HG03575 (cell line): Measurements from ENCODE around the gene TUT4.
"Not testable (repeated sequence)": the region's sequence is repeated elsewhere in the genome, so short reads cannot be mapped to it uniquely, and the experiment has no call there.

Source experiments
- ATAC-seq: cut with Tn5 transposase; IDR thresholded peaks from one replicate; pipeline ENCODE4 v1.9.1; 2021; ENCODE audit not compliant: unreplicated experiment, insufficient number of reproducible peaks, low FRiP score; ENCODE audit errors: extremely low read depth

TUT4 gene

GRCh38 chr1:52552505-52553361 is at the start of gene TUT4:
TUT4 (minus strand) TSS chr1:52553092; CDS start chr1:52526280, 26,812 bp downstream.
- no peak for ATAC-seq

- ATAC-seq, result no peak
Observed at GRCh38 chr1:52601991-52602855, 49.3 kb upstream of the TUT4 start, which contains the start of gene GPX7. GPX7 (plus strand) TSS chr1:52602371; CDS start chr1:52602410, 39 bp downstream.

- ATAC-seq, result no peak
Observed at GRCh38 chr1:52601519-52601918, 48.6 kb upstream of the TUT4 start.

GRCh38 chr1:52600533-52601179 is 47.8 kb upstream of the TUT4 start:
- no peak for ATAC-seq

GRCh38 chr1:52599236-52599635 is 46.3 kb upstream of the TUT4 start:
- no peak for ATAC-seq

GRCh38 chr1:52598729-52599128 is 45.8 kb upstream of the TUT4 start:
- ATAC-seq, result no peak

- no peak for ATAC-seq
Observed at GRCh38 chr1:52597912-52598311, 45.0 kb upstream of the TUT4 start.

GRCh38 chr1:52595061-52595460 is 42.2 kb upstream of the TUT4 start:
- ATAC-seq, result no peak

- ATAC-seq, result no peak
Observed at GRCh38 chr1:52593495-52593894, 40.6 kb upstream of the TUT4 start.

GRCh38 chr1:52592637-52593323 is 39.9 kb upstream of the TUT4 start:
- ATAC-seq, result no peak

GRCh38 chr1:52590266-52590665 is 37.4 kb upstream of the TUT4 start:
- no peak for ATAC-seq

- ATAC-seq, result no peak
Observed at GRCh38 chr1:52588535-52588934, 35.6 kb upstream of the TUT4 start.

- no peak for ATAC-seq
Observed at GRCh38 chr1:52588027-52588426, 35.1 kb upstream of the TUT4 start.

- ATAC-seq, result no peak
Observed at GRCh38 chr1:52585474-52585873, 32.6 kb upstream of the TUT4 start.

- no peak for ATAC-seq
Observed at GRCh38 chr1:52582116-52582696, 29.3 kb upstream of the TUT4 start.

- no peak for ATAC-seq
Observed at GRCh38 chr1:52580283-52580682, 27.4 kb upstream of the TUT4 start.

GRCh38 chr1:52579415-52579814 is 26.5 kb upstream of the TUT4 start:
- no peak for ATAC-seq

GRCh38 chr1:52578066-52578465 is 25.2 kb upstream of the TUT4 start:
- not testable (repeated sequence) for ATAC-seq

- ATAC-seq, result no peak
Observed at GRCh38 chr1:52576074-52576473, 23.2 kb upstream of the TUT4 start.
